Retinal pigment epithelial cell (primary cell): Measurements from ENCODE around the gene TMEM119.
"Not testable (repeated sequence)": the region's sequence is repeated elsewhere in the genome, so short reads cannot be mapped to it uniquely, and the experiment has no call there.

Experiments
- DNase-seq: peaks from one replicate; pipeline ENCODE4 v3.0.0-alpha.2; 2010; ENCODE audit warnings: low read depth
- H3K4me3 ChIP-seq: 2 replicates; pipeline ENCODE4 v1.5.1; 2011; ENCODE audit warnings: mild to moderate bottlenecking, low read length, control low read depth, moderate library complexity
- CTCF ChIP-seq: conservative IDR thresholded peaks from 2 replicates; pipeline ENCODE4 v1.5.1; 2011; ENCODE audit warnings: low read depth, low read length, control low read depth, inconsistent platforms

TMEM119 gene

GRCh38 chr12:108595711-108596647 is 1.9 kb downstream of the TMEM119 start:
- H3K4me3 ChIP-seq, result no peak overlapping the region
- DNase-seq, result no peak
- TF ChIP-seq CTCF, result no peak

- H3K4me3 ChIP-seq, result no peak overlapping the region
- no peak for TF ChIP-seq CTCF
- no peak for DNase-seq
Observed at GRCh38 chr12:108594960-108595710, 2.7 kb downstream of the TMEM119 start.

- no peak for DNase-seq
- TF ChIP-seq CTCF, result no peak
Observed at GRCh38 chr12:108594323-108594903, 3.5 kb downstream of the TMEM119 start.

GRCh38 chr12:108592033-108592909 is 5.6 kb downstream of the TMEM119 start:
- no peak for TF ChIP-seq CTCF
- no peak for DNase-seq
- H3K4me3 ChIP-seq, result no peak overlapping the region

More at GRCh38 chr12:108594323-108594903, 3.5 kb downstream of the TMEM119 start:
- no peak overlapping the region for H3K4me3 ChIP-seq

- H3K4me3 ChIP-seq, result no peak overlapping the region
- DNase-seq, result no peak
- TF ChIP-seq CTCF, result no peak
Observed at GRCh38 chr12:108591267-108591980, 6.5 kb downstream of the TMEM119 start.

- H3K4me3 ChIP-seq, DNase-seq: not testable (repeated sequence)
Observed at GRCh38 chr12:108590463-108590862, 7.4 kb downstream of the TMEM119 start.
